NCI-H1694 treated with DMSO at 0.1 percent for 48 hours (cell line): Measurements from ENCODE around the gene CENPE.
A peak's percentile ranks its signal among the peaks of the same experiment; 100 is the strongest.

Source experiments
- DNase-seq: peaks from one replicate; lab custom pipeline; 2025; lab: John Stamatoyannopoulos, UW

CENPE gene

GRCh38 chr4:103075435-103075893, 122.7 kb downstream of the CENPE start:
- DNase-seq, result peak; percentile 50

GRCh38 chr4:103074744-103075434, 123.3 kb downstream of the CENPE start:
- no peak for DNase-seq

GRCh38 chr4:103073792-103074438, 124.2 kb downstream of the CENPE start:
- no peak for DNase-seq

- DNase-seq, result no peak
Measured at GRCh38 chr4:103067841-103068547, 130.1 kb downstream of the CENPE start.

GRCh38 chr4:103060453-103061148, 137.5 kb downstream of the CENPE start:
- DNase-seq, result no peak
